Smooth muscle cell (in vitro differentiated cells): ENCODE results near the gene PROS1. TPM values are rescaled to one million over a fixed set of nuclear protein-coding genes. Genes with fewer than 3 reads are reported as not detected.

Experiments used
- DNase-seq: peaks from one replicate; lab custom pipeline; 2025; ENCODE audit not compliant: unreplicated experiment; lab: John Stamatoyannopoulos, UW
- H2AFZ ChIP-seq: fragments of 200-600 bp; sonication (generic); 2 replicates; pipeline ENCODE4 v1.6.0; 2016; ENCODE audit warnings: antibody characterized with exemption, low read depth, mild to moderate bottlenecking
- H3F3A ChIP-seq: fragments of 200-600 bp; sonication (generic); 2 replicates; pipeline ENCODE4 v1.6.0; 2017; ENCODE audit warnings: antibody characterized with exemption, low read depth
- H3K27ac ChIP-seq: fragments of 200-600 bp; sonication (generic); 2 replicates; pipeline ENCODE4 v1.5.1; 2016; ENCODE audit warnings: low read depth, mild to moderate bottlenecking
- H3K27me3 ChIP-seq: fragments of 200-600 bp; sonication (generic); 2 replicates; pipeline ENCODE4 v1.6.1; 2016; ENCODE audit warnings: low read depth, mild to moderate bottlenecking
- H3K36me3 ChIP-seq: fragments of 200-600 bp; sonication (generic); 2 replicates; pipeline ENCODE4 v1.5.1; 2016; ENCODE audit warnings: low read depth
- H3K4me1 ChIP-seq: fragments of 200-600 bp; sonication (generic); 2 replicates; pipeline ENCODE4 v1.5.1; 2016; ENCODE audit warnings: low read depth
- H3K4me2 ChIP-seq: fragments of 200-600 bp; sonication (generic); 2 replicates; pipeline ENCODE4 v1.6.0; 2016; ENCODE audit warnings: mild to moderate bottlenecking
- H3K4me3 ChIP-seq: fragments of 200-600 bp; sonication (generic); 2 replicates; pipeline ENCODE4 v1.5.1; 2016; ENCODE audit warnings: mild to moderate bottlenecking
- H3K79me2 ChIP-seq: fragments of 200-600 bp; sonication (generic); 2 replicates; pipeline ENCODE4 v1.6.0; 2016; ENCODE audit warnings: low read depth, mild to moderate bottlenecking
- H3K9ac ChIP-seq: fragments of 200-600 bp; sonication (generic); 2 replicates; pipeline ENCODE4 v1.6.0; 2016; ENCODE audit warnings: low read depth
- H3K9me3 ChIP-seq: fragments of 200-600 bp; sonication (generic); replicated peaks from 2 replicates; pipeline ENCODE4 v1.5.1; 2016; ENCODE audit warnings: low read depth
- H4K20me1 ChIP-seq: fragments of 200-600 bp; sonication (generic); 2 replicates; pipeline ENCODE4 v1.6.0; 2016; ENCODE audit warnings: low read depth
- CTCF ChIP-seq: fragments of 200-600 bp; sonication (generic); IDR thresholded peaks from 2 replicates; pipeline ENCODE4 v1.5.1; 2017; ENCODE audit warnings: borderline replicate concordance, mild to moderate bottlenecking, antibody characterized with exemption; ENCODE audit not compliant: insufficient read depth, poor library complexity, severe bottlenecking
- WGBS: methylation state at CpG from one replicate; pipeline ENCODE4 v1.1.7; 2016; ENCODE audit warnings: low lambda C conversion rate; 5-methylcytosine and 5-hydroxymethylcytosine counted together
- polyA plus RNA-seq: library from polyadenylated mRNA; unstranded; fragments of >200 nt; fragmentation: Nextera tagmentation; extraction: Ambion mirVana; gene quantifications from 2 replicates; pipeline ENCODE4 v1.2.1, GENCODE V29; 2016
- total RNA-seq: library from RNA; depleted of rRNA; stranded (reverse); fragments of >200 nt; gene quantifications from 2 replicates; pipeline ENCODE4 v1.2.3, GENCODE V29; 2014

Gene PROS1
- total and polyA plus RNA-seq, 2 experiments from 2014 or later, result 10.1 to 16.8 TPM

GRCh38 chr3:93994056-93994455 is 20.4 kb upstream of the PROS1 start:
- H3K4me2 ChIP-seq, result no peak overlapping the region
- H4K20me1 ChIP-seq, result peaks cover 28% of the 10 kb centered on the region
- H3K79me2 ChIP-seq, result peaks cover 52% of the 10 kb centered on the region
- H3K9ac ChIP-seq, result no peak overlapping the region
- no peak overlapping the region for H3K27ac ChIP-seq
- no peaks in the 10 kb centered on the region for H3K27me3 ChIP-seq
- H3K4me1 ChIP-seq, result no peaks in the 10 kb centered on the region
- no peaks in the 10 kb centered on the region for H3K36me3 ChIP-seq
- DNase-seq, result no peak
- no peaks in the 10 kb centered on the region for H3K9me3 ChIP-seq
- no peaks in the 10 kb centered on the region for H3F3A ChIP-seq
- H2AFZ ChIP-seq, result no peak overlapping the region
- no peak for TF ChIP-seq CTCF
- no peak overlapping the region for H3K4me3 ChIP-seq
- 82% methylated on average over 3 of the region's 3 CpGs for WGBS

GRCh38 chr3:93992207-93992606 is 18.5 kb upstream of the PROS1 start:
- H3K9ac ChIP-seq, result no peak overlapping the region
- H3K36me3 ChIP-seq, result no peaks in the 10 kb centered on the region
- H3K4me3 ChIP-seq, result no peak overlapping the region
- H3K4me1 ChIP-seq, result no peaks in the 10 kb centered on the region
- H3F3A ChIP-seq, result no peaks in the 10 kb centered on the region
- no peaks in the 10 kb centered on the region for H3K9me3 ChIP-seq
- no peak for DNase-seq
- H3K27ac ChIP-seq, result no peak overlapping the region
- H3K79me2 ChIP-seq, result peaks cover 61% of the 10 kb centered on the region
- no peak overlapping the region for H3K4me2 ChIP-seq
- TF ChIP-seq CTCF, result no peak
- H2AFZ ChIP-seq, result no peak overlapping the region
- H4K20me1 ChIP-seq, result peaks cover 28% of the 10 kb centered on the region
- no peaks in the 10 kb centered on the region for H3K27me3 ChIP-seq
- WGBS, result 77% methylated on average over 3 of the region's 3 CpGs

GRCh38 chr3:93991631-93992030 is 17.9 kb upstream of the PROS1 start:
- DNase-seq, result no peak
- H3K27ac ChIP-seq, result no peak overlapping the region
- no peak overlapping the region for H3K4me2 ChIP-seq
- H3F3A ChIP-seq, result no peaks in the 10 kb centered on the region
- H2AFZ ChIP-seq, result no peak overlapping the region
- H4K20me1 ChIP-seq, result peaks cover 29% of the 10 kb centered on the region
- TF ChIP-seq CTCF, result no peak
- H3K27me3 ChIP-seq, result no peaks in the 10 kb centered on the region
- no peak overlapping the region for H3K9ac ChIP-seq
- no peaks in the 10 kb centered on the region for H3K9me3 ChIP-seq
- H3K4me3 ChIP-seq, result no peak overlapping the region
- H3K4me1 ChIP-seq, result no peaks in the 10 kb centered on the region
- 89% methylated on average over 2 of the region's 2 CpGs for WGBS
- H3K79me2 ChIP-seq, result peaks cover 64% of the 10 kb centered on the region
- no peaks in the 10 kb centered on the region for H3K36me3 ChIP-seq

DNA sequence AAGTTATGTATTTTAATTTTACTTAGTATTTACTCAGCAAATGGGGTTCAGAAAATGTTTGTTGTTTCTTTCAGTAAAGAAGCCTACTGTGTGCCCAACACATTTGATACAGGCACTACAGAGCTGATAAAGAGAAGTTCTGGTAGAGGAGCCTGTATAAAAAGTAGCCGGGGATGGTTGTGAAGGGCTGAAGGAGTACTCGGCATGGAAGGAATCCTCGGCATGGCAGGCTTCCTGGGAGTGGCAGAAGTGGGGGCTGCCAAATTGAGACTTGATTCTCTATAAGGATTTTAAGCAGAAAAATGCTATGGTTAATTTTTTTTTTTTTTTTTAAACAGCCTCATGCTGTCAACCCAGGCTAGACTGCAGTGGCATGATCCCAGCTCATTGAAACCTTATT is 15.5 kb upstream of the PROS1 start:
- Histone ChIP-seq H3K36me3 (no peaks in the 10 kb centered on the region), H3K4me1 (no peaks in the 10 kb centered on the region), H3K9me3 (no peaks in the 10 kb centered on the region), H3K4me2 (no peak overlapping the region), H3K79me2 (peaks cover 73% of the 10 kb centered on the region), H3K4me3 (no peak overlapping the region), H3K27me3 (no peaks in the 10 kb centered on the region), H4K20me1 (peaks cover 43% of the 10 kb centered on the region), H3F3A (no peaks in the 10 kb centered on the region), H3K27ac (no peak overlapping the region), H3K9ac (no peak overlapping the region), H2AFZ (no peak overlapping the region)
- no peak for DNase-seq
- 85% methylated on average over 3 of the region's 3 CpGs for WGBS
- no peak for TF ChIP-seq CTCF
